ENCODE results near the gene C1QTNF4.
"Not testable (repeated sequence)": the region's sequence is repeated elsewhere in the genome, so short reads cannot be mapped to it uniquely, and the experiment has no call there.

Gene C1QTNF4

DNA sequence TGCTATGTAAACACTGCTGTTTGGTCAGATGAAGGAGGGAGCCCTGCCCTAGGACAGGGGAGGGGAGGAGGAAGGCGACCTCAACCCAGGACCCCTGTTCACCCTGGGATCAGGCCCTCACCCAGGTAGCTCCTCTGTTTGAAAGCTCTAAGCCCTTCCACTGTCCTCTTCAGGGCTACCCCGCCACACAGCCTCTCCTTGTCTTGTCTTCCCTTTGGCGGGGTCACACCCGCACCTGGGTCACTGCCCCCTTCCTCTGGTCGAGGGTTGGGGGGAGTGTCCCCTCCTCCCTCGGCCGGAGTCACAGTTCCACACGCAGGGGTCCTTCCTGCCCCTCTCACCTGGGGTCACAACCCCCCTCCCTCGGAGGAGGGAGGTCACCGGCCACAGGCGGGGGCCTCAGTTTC, 29.3 kb downstream of the C1QTNF4 start:
- DNase-seq: no peak

- DNase-seq: not testable (repeated sequence)
These were observed 29.8 kb downstream of the C1QTNF4 start for GRCh38 chr11:47564366-47564765.

- DNase-seq: not testable (repeated sequence)
These were observed 31.8 kb downstream of the C1QTNF4 start for GRCh38 chr11:47562393-47562792.

DNA sequence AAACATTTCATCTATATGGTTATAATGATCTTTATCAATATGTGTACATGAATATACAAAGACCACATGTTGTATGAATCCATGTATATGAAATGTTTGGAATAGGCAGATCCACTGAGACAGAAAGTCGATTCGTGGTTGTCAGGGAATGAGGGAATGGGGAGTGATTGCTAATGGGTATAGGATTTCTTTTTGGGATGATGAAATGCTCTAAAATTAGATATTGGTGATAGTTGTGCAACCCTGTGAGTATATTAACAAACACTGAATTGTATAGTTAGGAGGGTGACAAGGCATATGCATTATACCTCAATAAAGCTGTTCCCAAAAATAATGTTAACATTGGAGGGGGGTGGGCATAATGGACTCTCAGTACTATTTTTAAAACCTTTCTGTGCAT, 33.8 kb downstream of the C1QTNF4 start:
- no peak for DNase-seq

DNA sequence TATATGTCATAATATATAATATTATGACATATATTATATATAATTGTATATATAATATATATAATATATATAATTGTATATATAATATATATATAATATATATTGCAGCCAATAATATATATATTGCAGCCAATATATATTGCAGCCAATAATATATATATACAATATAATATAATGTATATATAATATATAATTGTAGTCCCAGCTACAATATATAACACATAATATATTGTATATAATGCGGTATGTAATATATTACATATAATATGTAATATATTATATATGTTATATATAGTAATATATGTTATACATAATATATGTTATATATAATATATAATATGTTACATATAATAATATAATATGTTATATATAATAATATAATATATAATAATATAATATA, 35.5 kb downstream of the C1QTNF4 start:
- DNase-seq: no peak

DNA sequence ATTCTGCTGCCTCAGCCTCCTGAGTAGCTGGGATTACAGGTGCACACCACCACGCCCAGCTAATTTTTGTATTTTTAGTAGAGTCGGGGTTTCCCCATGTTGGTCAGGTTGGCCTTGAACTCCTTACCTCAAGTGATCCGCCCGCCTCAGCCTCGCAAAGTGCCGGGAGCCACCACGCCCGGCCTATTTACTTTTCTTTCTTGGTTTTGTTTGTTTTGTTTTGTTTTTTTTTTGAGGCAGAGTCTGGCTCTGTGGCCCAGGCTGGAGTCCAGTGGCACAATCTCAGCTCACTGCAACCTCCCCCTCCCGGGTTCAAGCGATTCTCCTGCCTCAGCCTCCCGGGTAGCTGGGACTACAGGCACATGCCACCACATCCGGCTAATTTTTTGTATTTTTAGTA, 37.2 kb downstream of the C1QTNF4 start:
- DNase-seq: not testable (repeated sequence)

- DNase-seq: peak in 1 of 2 experiments; percentile 92
These were observed 40.8 kb downstream of the C1QTNF4 start for GRCh38 chr11:47553406-47553743.

DNA sequence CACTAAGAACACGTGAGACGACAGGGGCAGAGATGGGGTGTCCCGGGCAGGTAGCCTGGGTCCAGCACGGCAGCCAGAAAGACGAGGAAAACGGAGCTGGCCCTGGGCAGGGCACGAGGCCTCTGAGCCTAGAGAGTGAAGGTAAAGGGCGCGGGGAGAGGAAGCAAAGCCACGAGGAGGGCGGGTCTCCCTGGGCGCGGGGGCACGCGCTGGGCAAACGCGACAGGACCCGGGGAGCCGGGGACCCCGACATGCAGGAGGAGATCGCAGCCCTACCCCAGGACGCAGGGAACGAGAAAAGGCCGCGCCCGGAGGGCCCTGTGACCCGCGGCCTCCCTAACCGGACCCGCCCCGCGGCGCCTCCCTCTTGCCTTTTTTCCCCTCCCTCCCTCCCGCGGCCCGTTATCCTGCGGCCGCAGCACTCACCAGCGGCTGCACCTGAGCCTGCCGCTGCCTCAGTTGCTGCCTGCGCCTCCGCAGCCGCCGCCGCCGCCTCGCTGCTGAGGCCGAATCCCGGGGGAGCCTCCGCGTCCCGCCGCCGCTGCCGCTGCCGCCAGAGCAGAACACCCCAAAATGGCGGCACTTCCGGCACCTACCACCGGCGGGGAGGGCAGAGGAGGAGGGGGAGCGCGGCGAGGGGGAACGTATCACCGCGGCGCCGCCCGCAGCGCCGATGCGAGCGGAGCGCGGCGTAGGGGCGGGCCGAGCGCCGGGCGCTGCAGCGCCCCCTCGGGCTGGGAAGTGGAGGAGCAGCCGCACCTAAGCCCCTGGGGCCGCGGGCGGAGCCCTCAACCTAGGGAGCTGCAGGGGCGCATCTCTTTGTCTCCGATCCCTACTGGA, 41.4 kb downstream of the C1QTNF4 start, which contains the start of gene CELF1:
CELF1 (minus strand) TSS at position 567 of the 840 bp plus-strand sequence. CDS start 53,609 bp downstream, outside the sequence.
- DNase-seq: peak; percentile 92 to 93

- DNase-seq: no peak
These were observed 42.1 kb downstream of the C1QTNF4 start for GRCh38 chr11:47552056-47552565.

- no peak for DNase-seq
These were observed 43.1 kb downstream of the C1QTNF4 start for GRCh38 chr11:47551086-47551485.

DNA sequence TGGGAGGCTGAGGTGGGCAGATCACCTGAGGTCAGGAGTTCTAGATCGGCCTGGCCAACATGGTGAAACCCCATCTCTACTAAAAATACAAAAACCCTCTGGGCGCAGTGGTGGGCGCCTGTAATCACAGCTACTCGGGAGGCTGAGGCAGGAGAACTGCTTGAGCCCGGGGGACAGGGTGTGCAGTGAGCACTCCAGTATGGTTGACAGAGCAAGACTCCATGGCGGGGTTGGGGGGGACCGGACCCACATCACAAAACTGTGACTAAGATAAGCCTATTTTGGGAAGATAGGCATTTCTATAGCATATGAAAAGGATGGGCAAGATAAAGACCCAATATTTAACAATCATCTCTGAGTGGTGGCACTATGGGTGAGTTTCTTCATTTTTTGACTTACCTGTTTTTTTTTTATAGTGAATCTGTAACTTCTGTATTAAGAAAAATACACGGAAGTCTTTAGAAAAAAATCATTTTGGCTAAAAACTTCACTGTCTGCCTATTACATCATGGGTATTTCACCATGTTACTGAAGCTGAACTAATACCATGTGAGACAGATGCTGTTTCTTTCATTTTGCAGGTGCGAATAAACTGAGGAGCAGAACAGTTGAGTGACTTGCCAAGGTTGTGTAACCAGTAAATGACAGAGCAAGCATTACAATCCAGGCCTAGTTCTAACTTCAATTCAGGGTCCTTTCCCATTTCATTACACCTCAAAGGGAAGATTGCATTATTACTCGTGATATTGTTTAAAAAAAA, 43.7 kb downstream of the C1QTNF4 start:
- no peak for DNase-seq

DNA sequence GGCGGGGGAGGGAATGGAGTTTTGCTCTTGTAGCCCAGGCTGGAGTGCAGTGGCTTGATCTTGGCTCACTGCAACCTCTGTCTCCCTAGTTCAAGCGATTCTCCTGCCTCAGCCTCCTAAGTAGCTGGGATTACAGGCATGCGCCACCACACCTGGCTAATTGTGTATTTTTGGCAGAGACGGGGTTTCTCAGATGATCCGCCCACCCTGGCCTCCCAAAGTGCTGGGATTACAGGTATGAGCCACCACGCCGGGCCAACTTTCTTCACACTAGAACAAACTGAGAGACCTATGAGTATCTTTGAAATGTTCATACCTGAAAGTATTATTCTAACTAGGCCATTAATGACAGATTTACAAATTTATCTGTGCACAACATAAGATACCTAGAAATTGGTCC, 47.9 kb downstream of the C1QTNF4 start:
- not testable (repeated sequence) for DNase-seq

GRCh38 chr11:47545298-47545697, 48.9 kb downstream of the C1QTNF4 start:
- no peak for DNase-seq

- no peak for DNase-seq
These were observed 53.1 kb downstream of the C1QTNF4 start for GRCh38 chr11:47541070-47541469.

DNA sequence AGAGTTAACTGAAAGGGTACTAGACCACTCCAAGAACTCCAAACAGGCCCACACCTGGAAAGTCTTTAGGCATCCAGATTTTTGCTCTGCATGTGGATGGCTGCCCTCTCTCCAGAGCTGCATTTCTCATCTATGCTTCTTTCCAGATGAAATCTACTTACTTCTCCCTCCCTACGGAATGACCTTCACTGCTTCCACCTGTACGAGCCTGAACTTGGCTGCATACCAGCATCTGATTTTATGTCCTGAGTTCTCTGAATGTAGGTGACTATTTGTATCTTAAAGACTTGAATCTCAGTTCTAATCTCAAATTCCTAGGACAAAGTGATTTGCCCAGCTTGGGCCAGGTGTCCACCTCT, 54.6 kb downstream of the C1QTNF4 start:
- DNase-seq: no peak
